HEK293T (cell line): Measurements from ENCODE around the gene MAP3K20.

Experiments
- CTCF ChIA-PET: fragments of 350-600 bp; formaldehyde crosslinking; extraction: SDS; loops from one replicate; lab custom pipeline; 2021; ENCODE audit warnings: antibody characterized with exemption, inconsistent platforms; lab: Yijun Ruan, JAX
- POLR2A ChIA-PET: fragments of 350-600 bp; formaldehyde crosslinking; extraction: SDS; loops from one replicate; lab custom pipeline; 2020; ENCODE audit warnings: antibody characterized with exemption, inconsistent platforms; lab: Yijun Ruan, JAX
- DNase-seq: peaks from one replicate; pipeline ENCODE4 v3.0.0; 2012; ENCODE audit warnings: mixed read lengths; ENCODE audit errors: extremely low spot score
- ARNT ChIP-seq: fragments of 450-650 bp; IDR thresholded peaks from 2 replicates; pipeline ENCODE4 v1.6.1; 2017; ENCODE audit warnings: mild to moderate bottlenecking
- BHLHE40 ChIP-seq: fragments of 450-650 bp; IDR thresholded peaks from 2 replicates; pipeline ENCODE4 v1.6.1; 2016; ENCODE audit warnings: mild to moderate bottlenecking, moderate library complexity, borderline replicate concordance
- CTBP1 ChIP-seq: fragments of 450-650 bp; IDR thresholded peaks from 2 replicates; pipeline ENCODE4 v1.6.1; 2016; ENCODE audit warnings: borderline replicate concordance
- ELF4 ChIP-seq: fragments of 450-650 bp; IDR thresholded peaks from 2 replicates; pipeline ENCODE4 v1.6.1; 2017; ENCODE audit warnings: antibody characterized with exemption
- FOXA1 ChIP-seq: fragments of 450-650 bp; IDR thresholded peaks from 2 replicates; pipeline ENCODE4 v1.6.1; 2016; ENCODE audit warnings: mild to moderate bottlenecking
- FOXK2 ChIP-seq: fragments of 450-650 bp; IDR thresholded peaks from 2 replicates; pipeline ENCODE4 v1.6.1; 2016; ENCODE audit warnings: mild to moderate bottlenecking
- FOXM1 ChIP-seq: fragments of 450-650 bp; IDR thresholded peaks from 2 replicates; pipeline ENCODE4 v1.6.1; 2017; ENCODE audit warnings: mild to moderate bottlenecking, borderline replicate concordance
- HDGF ChIP-seq: fragments of 450-650 bp; IDR thresholded peaks from 2 replicates; pipeline ENCODE4 v1.6.1; 2017; ENCODE audit warnings: antibody characterized with exemption, borderline replicate concordance
- L3MBTL2 ChIP-seq: fragments of 450-650 bp; conservative IDR thresholded peaks from 2 replicates; pipeline ENCODE4 v1.6.1; 2016; ENCODE audit warnings: mild to moderate bottlenecking
- LEF1 ChIP-seq: fragments of 450-650 bp; IDR thresholded peaks from 2 replicates; pipeline ENCODE4 v1.6.1; 2017; ENCODE audit warnings: mild to moderate bottlenecking, borderline replicate concordance
- NFRKB ChIP-seq: fragments of 450-650 bp; IDR thresholded peaks from 2 replicates; pipeline ENCODE4 v1.6.1; 2016; ENCODE audit warnings: mild to moderate bottlenecking, moderate library complexity
- SP1 ChIP-seq: fragments of 450-650 bp; IDR thresholded peaks from 2 replicates; pipeline ENCODE4 v1.6.1; 2017
- SUZ12 ChIP-seq: fragments of 450-650 bp; IDR thresholded peaks from 2 replicates; pipeline ENCODE4 v1.6.1; 2016; ENCODE audit warnings: mild to moderate bottlenecking
- TARDBP ChIP-seq: fragments of 450-650 bp; IDR thresholded peaks from 2 replicates; pipeline ENCODE4 v1.6.1; 2016
- ZNF384 ChIP-seq: fragments of 450-650 bp; IDR thresholded peaks from 2 replicates; pipeline ENCODE4 v1.6.1; 2016
- TF ChIP-seq, protein P1 (sequence below): fragments of 450-650 bp; IDR thresholded peaks from 2 replicates; pipeline ENCODE4 v1.6.1; 2016

MAP3K20 gene

GRCh38 chr2:173286153-173286809 is 210.6 kb downstream of the MAP3K20 start:
- POLR2A ChIA-PET = no interaction called here
- DNase-seq = no peak
- TF ChIP-seq ZNF384 (no peak), SUZ12 (no peak), HDGF (no peak), CTBP1 (no peak), LEF1 (no peak), BHLHE40 (no peak), FOXM1 (no peak), L3MBTL2 (no peak), TARDBP (no peak), ARNT (no peak)
- TF ChIP-seq, protein P1, sequence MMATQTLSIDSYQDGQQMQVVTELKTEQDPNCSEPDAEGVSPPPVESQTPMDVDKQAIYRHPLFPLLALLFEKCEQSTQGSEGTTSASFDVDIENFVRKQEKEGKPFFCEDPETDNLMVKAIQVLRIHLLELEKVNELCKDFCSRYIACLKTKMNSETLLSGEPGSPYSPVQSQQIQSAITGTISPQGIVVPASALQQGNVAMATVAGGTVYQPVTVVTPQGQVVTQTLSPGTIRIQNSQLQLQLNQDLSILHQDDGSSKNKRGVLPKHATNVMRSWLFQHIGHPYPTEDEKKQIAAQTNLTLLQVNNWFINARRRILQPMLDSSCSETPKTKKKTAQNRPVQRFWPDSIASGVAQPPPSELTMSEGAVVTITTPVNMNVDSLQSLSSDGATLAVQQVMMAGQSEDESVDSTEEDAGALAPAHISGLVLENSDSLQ = no peak
- CTCF ChIA-PET = no interaction called here

- no peak for DNase-seq
- CTCF ChIA-PET = no interaction called here
- POLR2A ChIA-PET = no interaction called here
- TF ChIP-seq, protein P1 = no peak
- TF ChIP-seq ZNF384 (no peak), L3MBTL2 (no peak), FOXK2 (no peak), CTBP1 (no peak), HDGF (no peak), ARNT (no peak), FOXM1 (no peak), SP1 (no peak), ELF4 (no peak), SUZ12 (no peak), NFRKB (no peak), BHLHE40 (no peak), FOXA1 (no peak)
Measured at GRCh38 chr2:173287594-173287993, 211.9 kb downstream of the MAP3K20 start.

GRCh38 chr2:173288561-173288960 is 212.9 kb downstream of the MAP3K20 start:
- no peak for DNase-seq
- ChIA-PET POLR2A (no interaction called here), CTCF (no interaction called here)
- TF ChIP-seq FOXA1 (no peak), CTBP1 (no peak), ZNF384 (no peak)

GRCh38 chr2:173290046-173290445 is 214.4 kb downstream of the MAP3K20 start:
- POLR2A ChIA-PET = no interaction called here
- no peak for DNase-seq
- CTCF ChIA-PET = no interaction called here
- TF ChIP-seq BHLHE40 = no peak
- TF ChIP-seq ZNF384 = no peak
- no peak for TF ChIP-seq LEF1

GRCh38 chr2:173290518-173290917 is 214.9 kb downstream of the MAP3K20 start:
- CTCF ChIA-PET = no interaction called here
- TF ChIP-seq L3MBTL2 = no peak
- TF ChIP-seq FOXM1 = no peak
- TF ChIP-seq, protein P1 = no peak
- no peak for TF ChIP-seq ZNF384
- no peak for TF ChIP-seq TARDBP
- TF ChIP-seq LEF1 = no peak
- no peak for TF ChIP-seq ARNT
- no peak for TF ChIP-seq SUZ12
- TF ChIP-seq FOXK2 = no peak
- TF ChIP-seq CTBP1 = no peak
- TF ChIP-seq HDGF = no peak
- TF ChIP-seq BHLHE40 = no peak
- TF ChIP-seq FOXA1 = no peak
- TF ChIP-seq SP1 = no peak
- no peak for TF ChIP-seq ELF4
- POLR2A ChIA-PET = no interaction called here
- no peak for DNase-seq

DNA sequence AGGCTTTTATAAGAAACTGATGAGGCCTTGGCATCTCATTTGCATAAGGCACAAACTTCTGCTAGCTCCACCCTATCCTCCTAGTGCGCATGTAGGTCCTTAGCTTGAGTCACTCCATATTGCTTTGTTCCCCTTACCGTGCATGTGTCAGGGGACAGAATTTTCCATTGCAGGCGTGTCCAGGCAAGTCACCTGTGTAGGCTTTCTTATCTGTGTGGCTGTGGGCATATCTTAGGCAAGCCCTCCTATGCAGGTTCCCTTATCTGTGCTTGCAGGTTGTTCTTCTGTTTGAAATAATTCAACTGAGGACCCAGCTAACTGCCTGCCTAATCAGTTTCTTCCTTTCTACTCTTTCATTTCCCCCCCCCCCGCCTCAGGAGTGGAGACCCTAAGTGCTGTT is 215.8 kb downstream of the MAP3K20 start:
- CTCF ChIA-PET = no interaction called here
- TF ChIP-seq ARNT (no peak), L3MBTL2 (no peak), HDGF (no peak), FOXA1 (no peak), BHLHE40 (no peak), CTBP1 (no peak), FOXK2 (no peak), NFRKB (no peak), FOXM1 (no peak), SP1 (no peak), ZNF384 (no peak), TARDBP (no peak)
- TF ChIP-seq, protein P1 = no peak
- POLR2A ChIA-PET = no interaction called here
- no peak for DNase-seq
